ENCODE data around the gene PTTG1IP. TPM values are rescaled to one million over a fixed set of nuclear protein-coding genes. Genes with fewer than 3 reads are reported as not detected.
A peak's percentile ranks its signal among the peaks of the same experiment; 100 is the strongest.

PTTG1IP gene
- total RNA-seq, 1 donor from 2014 or later: 295 TPM

DNA sequence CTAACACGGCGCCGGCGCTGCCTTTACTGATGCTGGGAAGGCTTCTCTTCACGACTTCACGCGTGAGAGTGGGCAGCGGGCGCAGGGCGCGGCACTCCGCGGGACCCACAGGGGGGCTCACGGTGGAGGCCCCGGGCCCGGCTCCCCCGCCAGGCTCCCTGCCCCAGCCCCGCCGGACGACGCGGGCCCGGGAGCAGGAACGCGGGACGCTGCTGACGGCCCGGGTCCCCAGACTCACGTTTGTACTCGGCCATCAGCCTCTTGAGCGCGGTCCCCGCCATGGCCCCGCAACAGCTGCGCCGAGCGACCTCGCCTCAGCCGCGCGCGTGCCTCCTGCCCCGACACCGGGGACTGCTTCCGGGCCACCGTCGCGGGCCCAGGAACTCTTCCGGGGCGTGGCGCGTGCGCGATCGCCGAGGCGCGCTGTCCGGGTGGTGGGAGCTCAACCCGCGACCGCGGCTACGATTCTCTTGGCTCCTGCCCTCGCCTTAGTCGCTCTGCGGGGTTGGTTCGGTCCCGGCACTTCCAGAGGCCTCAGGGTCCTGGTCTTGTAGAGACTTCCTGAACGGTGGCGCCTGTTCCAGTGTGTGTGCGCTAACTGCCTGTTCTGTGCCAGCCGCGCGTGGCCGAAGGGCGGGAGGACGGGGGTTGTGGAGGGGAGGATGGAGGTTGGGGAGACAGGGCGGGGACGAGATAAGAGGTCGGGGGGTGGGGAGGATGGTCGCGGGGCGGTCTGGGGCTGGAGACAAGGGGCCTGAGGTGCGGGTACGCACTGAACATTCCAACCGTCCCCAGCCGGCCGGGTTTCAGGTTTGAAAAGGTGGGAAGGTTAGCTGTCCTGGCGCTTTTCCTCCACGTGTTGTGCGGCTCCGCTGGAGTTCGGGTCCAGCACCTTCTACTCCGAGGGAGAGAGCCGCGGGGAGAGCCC is 71.8 kb downstream of the PTTG1IP start, which contains the start of gene UBE2G2:
Gene UBE2G2 (minus strand): TSS at position 353 of the 928 bp plus-strand sequence. CDS start 72 bp downstream, at position 281.
- peak; percentile 84 for DNase-seq (ENCODE audit: low spot score)

DNA sequence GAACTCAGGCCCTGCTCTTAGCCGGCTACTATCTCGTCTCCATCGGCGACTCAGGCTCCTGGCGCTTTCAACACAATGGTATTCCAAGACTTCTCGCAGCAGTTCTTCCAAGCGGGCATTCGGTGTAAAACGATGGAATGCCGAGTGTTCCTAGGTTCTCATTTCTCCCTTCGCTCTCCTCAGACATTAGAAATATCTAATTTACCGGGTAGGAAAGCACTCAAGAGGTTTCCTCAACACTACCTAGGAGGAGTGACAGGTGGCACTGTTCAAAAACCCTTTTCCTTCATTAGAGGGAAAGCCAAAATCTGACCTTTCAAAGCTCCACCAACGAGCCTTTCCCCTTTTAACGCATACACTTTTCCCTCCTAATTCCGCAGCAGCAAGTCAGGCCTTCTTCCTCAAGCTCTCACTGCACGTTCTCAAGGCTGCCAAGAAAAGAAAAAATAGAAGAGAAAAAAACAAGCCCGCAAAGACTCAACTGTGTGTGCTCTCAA is 72.5 kb downstream of the PTTG1IP start:
- DNase-seq (ENCODE audit: low spot score): no peak

DNA sequence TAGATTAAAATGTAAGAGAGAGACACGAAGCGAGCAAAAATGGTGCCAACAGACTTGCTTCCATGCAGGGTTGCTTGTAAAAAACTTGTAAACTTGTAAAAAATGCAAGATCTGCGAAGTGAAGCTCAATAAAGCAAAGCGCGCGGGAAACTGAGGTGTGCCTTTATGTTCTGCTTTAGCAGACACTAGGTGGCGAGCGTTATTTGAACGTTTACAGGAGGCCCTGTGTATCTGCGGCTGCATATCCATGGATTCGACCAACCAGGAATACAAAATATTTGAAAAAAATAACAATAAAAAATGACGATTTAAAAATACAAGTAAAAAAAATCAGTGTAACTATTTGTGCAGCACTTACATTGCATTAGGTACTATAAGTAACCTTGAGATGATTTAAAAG is 73.4 kb downstream of the PTTG1IP start:
- DNase-seq (ENCODE audit: low spot score): peak; percentile 31

DNA sequence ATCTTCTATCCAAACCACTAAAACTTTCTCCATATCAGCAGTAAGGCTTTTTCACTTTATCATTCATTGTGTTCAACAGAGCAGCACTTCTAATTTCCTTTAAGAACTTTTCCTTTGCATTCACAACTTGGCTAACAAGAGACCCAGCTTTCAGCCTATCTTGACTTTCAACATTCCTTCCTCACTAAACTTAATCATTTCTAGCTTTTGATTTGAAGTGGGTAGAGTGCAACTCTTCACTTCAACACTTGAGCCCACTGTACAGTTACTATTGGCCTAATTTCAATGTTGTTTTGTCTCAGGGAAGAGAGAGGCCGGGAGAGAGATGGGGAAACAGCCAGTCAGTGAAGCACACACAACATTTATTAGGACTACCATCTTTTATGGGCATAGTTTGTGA is 73.8 kb downstream of the PTTG1IP start:
- DNase-seq (ENCODE audit: low spot score): no peak

Other genes with a start within 250 kb of the PTTG1IP start
- gene KRTAP10-9, start 246.6 kb downstream of the PTTG1IP start, total RNA-seq: not detected
- not detected for gene KRTAP10-10, start 236.3 kb downstream of the PTTG1IP start, total RNA-seq
- gene KRTAP10-11, start 227.3 kb downstream of the PTTG1IP start, total RNA-seq: not detected
- gene KRTAP12-4, start 219.0 kb downstream of the PTTG1IP start, total RNA-seq: not detected
- gene KRTAP12-3, start 215.8 kb downstream of the PTTG1IP start, total RNA-seq: not detected
- not detected for gene KRTAP12-2, start 206.8 kb downstream of the PTTG1IP start, total RNA-seq
- gene KRTAP12-1, start 191.5 kb downstream of the PTTG1IP start, total RNA-seq: not detected
- gene KRTAP10-12, start 176.5 kb downstream of the PTTG1IP start, total RNA-seq: not detected
- gene TSPEAR, start 162.1 kb downstream of the PTTG1IP start, total RNA-seq: 0.06 TPM
- 74.4 TPM for gene UBE2G2, start 71.9 kb downstream of the PTTG1IP start, total RNA-seq
- gene SUMO3, start 55.6 kb downstream of the PTTG1IP start, total RNA-seq: 70.5 TPM
- gene ITGB2, start 47.2 kb upstream of the PTTG1IP start, total RNA-seq: 84.5 TPM
- 34.6 TPM for gene SLX9, start 66.3 kb upstream of the PTTG1IP start, total RNA-seq
- gene ADARB1, start 200.9 kb upstream of the PTTG1IP start, total RNA-seq: 32.5 TPM